Transverse colon (tissue), 4 donors: ENCODE measurements around the gene HOXC9. TPM values are rescaled to one million over a fixed set of nuclear protein-coding genes. Genes with fewer than 3 reads are reported as not detected.

Source experiments
- DNase-seq: peaks from one replicate; pipeline ENCODE4 v3.0.0-alpha.2; 2019
- H3K27ac ChIP-seq, 4 donors: fragments of 200-600 bp; sonication (generic); 2 replicates each; pipeline ENCODE4 v1.5.1; 2016 to 2018; ENCODE audit warnings: inconsistent platforms in 4 of 4
- H3K27me3 ChIP-seq: fragments of 200-600 bp; sonication (generic); 2 replicates; pipeline ENCODE4 v1.5.1; 2017; ENCODE audit warnings: inconsistent platforms
- H3K36me3 ChIP-seq, 4 donors: fragments of 200-600 bp; sonication (generic); 2 replicates each; pipeline ENCODE4 v1.5.1; 2017 to 2019; ENCODE audit warnings: inconsistent platforms in 4 of 4
- H3K4me1 ChIP-seq, 4 donors: fragments of 200-600 bp; sonication (generic); 2 replicates each; pipeline ENCODE4 v1.5.1; 2017 to 2020; ENCODE audit warnings: inconsistent platforms in 4 of 4
- H3K4me3 ChIP-seq, 4 donors: fragments of 200-600 bp; sonication (generic); 1 replicate in 1 of 4; 2 replicates in 3 of 4; pipeline versions ENCODE4 v1.5.1 to v1.6.1; 2017 to 2019; ENCODE audit warnings: inconsistent platforms in 4 of 4
- H3K9me3 ChIP-seq, 2 donors: fragments of 200-600 bp; sonication (generic); 2 replicates each; pipeline ENCODE4 v1.5.1; 2017 to 2019; ENCODE audit warnings: inconsistent platforms in 2 of 2
- CTCF ChIP-seq, 5 experiments: fragments of 200-600 bp in 3 of 5; fragments of 450-650 bp in 2 of 5; sonication (generic) in 3 of 5; IDR thresholded peaks; 1 replicate in 2 of 5; 2 replicates in 3 of 5; pipeline ENCODE4 v1.5.1; 2016 to 2017; ENCODE audit warnings: antibody characterized with exemption in 5 of 5, inconsistent platforms in 3 of 5, mild to moderate bottlenecking in 2 of 5, moderate library complexity in 1 of 5
- EP300 ChIP-seq: sonication (generic); formaldehyde crosslinking; IDR thresholded peaks from one replicate; pipeline ENCODE4 v1.6.1; 2017; ENCODE audit warnings: antibody characterized with exemption, low read depth
- POLR2A ChIP-seq: fragments of 450-650 bp; IDR thresholded peaks from one replicate; pipeline ENCODE4 v1.6.1; 2016; ENCODE audit warnings: antibody characterized with exemption, mild to moderate bottlenecking, moderate library complexity
- POLR2AphosphoS5 ChIP-seq, 3 donors: sonication (generic); formaldehyde crosslinking; IDR thresholded peaks; one replicate each; pipeline ENCODE4 v1.6.1; 2016; ENCODE audit warnings: antibody characterized with exemption in 3 of 3
- WGBS, 2 donors: methylation state at CpG; one replicate each; pipeline ENCODE4 v1.1.5; 2018; ENCODE audit warnings: low coverage in 1 of 2; 5-methylcytosine and 5-hydroxymethylcytosine counted together
- in situ Hi-C, 4 donors: fragments of 200-750 bp; cut with MboI; loops; one replicate each; pipeline versions ENCODE4 v1.15.0 to v1.15.1; 2017; ENCODE audit warnings: low sequenced_read_pairs in 3 of 4, low pct_ligation_motif_present in 1 of 4, low pct_unique_long_range_greater_than_20kb in 1 of 4
- intact Hi-C: fragments of 100-400 bp; cut with DNase I; formaldehyde crosslinking; loops from one replicate; pipeline ENCODE4 v1.15.1; 2023; ENCODE audit warnings: low total_unique reads
- total RNA-seq, 4 donors: library from RNA; depleted of rRNA; stranded (reverse); fragments of >200 nt; gene quantifications; one replicate each; pipeline ENCODE4 v1.1.0, GENCODE V29; 2016

HOXC9 gene
- total RNA-seq, 4 donors from 2014 or later, result not detected

GRCh38 chr12:54019091-54019811, 19.3 kb downstream of the HOXC9 start:
- Histone ChIP-seq H3K9me3 (no peaks in the 10 kb centered on the region), H3K4me3 (no peak overlapping the region), H3K27me3 (peaks cover 100% of the 10 kb centered on the region), H3K4me1 (peaks cover 12 to 33% (median 19%) of the 10 kb centered on the region in 4 donors), H3K27ac (peak overlapping the region in 1 of 4 donors; percentile 63), H3K36me3 (no peaks in the 10 kb centered on the region)
- 40 to 61% methylated on average over 1 to 43 of the region's 43 CpGs for WGBS, 2 donors
- intact Hi-C loops (no loop called here), in situ Hi-C loops (no loop called here)
- no peak for TF ChIP-seq POLR2AphosphoS5 (IDR thresholded peaks at IDR 0.05)
- no peak for DNase-seq

GRCh38 chr12:54019924-54020590, 20.1 kb downstream of the HOXC9 start:
- Histone ChIP-seq H3K4me1 (peaks cover 12 to 28% (median 18%) of the 10 kb centered on the region in 4 donors), H3K9me3 (no peaks in the 10 kb centered on the region), H3K27ac (peak overlapping the region in 1 of 4 donors; percentile 63), H3K4me3 (no peak overlapping the region), H3K27me3 (peaks cover 100% of the 10 kb centered on the region), H3K36me3 (no peaks in the 10 kb centered on the region)
- intact Hi-C loops, result no loop called here
- TF ChIP-seq POLR2A (no peak), EP300 (no peak), CTCF (IDR thresholded peaks at IDR 0.05) (no peak), POLR2AphosphoS5 (IDR thresholded peaks at IDR 0.05) (no peak)
- in situ Hi-C loops, result loop anchor here in 1 of 4 donors (10.0 kb wide), 1 partner anchor 175 kb away; no protein-coding TSS in a partner anchor
- 53 to 60% methylated on average over 5 to 9 of the region's 10 CpGs for WGBS, 2 donors
- no peak for DNase-seq

GRCh38 chr12:54020591-54021405, 20.8 kb downstream of the HOXC9 start:
- DNase-seq, result no peak
- 72 to 74% methylated on average over 12 to 23 of the region's 23 CpGs for WGBS, 2 donors
- in situ Hi-C loops (loop anchor here in 1 of 4 donors (10.0 kb wide), 1 partner anchor 174 kb away; no protein-coding TSS in a partner anchor), intact Hi-C loops (no loop called here)
- Histone ChIP-seq H3K27ac (no peak overlapping the region), H3K9me3 (no peaks in the 10 kb centered on the region), H3K27me3 (peaks cover 100% of the 10 kb centered on the region), H3K36me3 (no peaks in the 10 kb centered on the region), H3K4me1 (peaks cover 12 to 32% (median 16%) of the 10 kb centered on the region in 4 donors), H3K4me3 (no peak overlapping the region)
- no peak for TF ChIP-seq CTCF (IDR thresholded peaks at IDR 0.05)
- TF ChIP-seq EP300, result no peak
- no peak for TF ChIP-seq POLR2AphosphoS5 (IDR thresholded peaks at IDR 0.05)
- TF ChIP-seq POLR2A, result no peak

- intact Hi-C loops, result no loop called here
- WGBS, 2 donors, result 15 to 19% methylated on average over 6 to 16 of the region's 16 CpGs
- H3K27ac ChIP-seq, result no peak overlapping the region
- H3K27me3 ChIP-seq, result peaks cover 100% of the 10 kb centered on the region
- no peak for DNase-seq
- no peak overlapping the region for H3K4me3 ChIP-seq
- H3K9me3 ChIP-seq, result no peaks in the 10 kb centered on the region
- peaks cover 10 to 33% (median 16%) of the 10 kb centered on the region in 4 donors for H3K4me1 ChIP-seq
- in situ Hi-C loops, result loop anchor here in 1 of 4 donors (10.0 kb wide), 1 partner anchor 173 kb away; no protein-coding TSS in a partner anchor
- TF ChIP-seq POLR2AphosphoS5 (IDR thresholded peaks at IDR 0.05) (no peak), POLR2A (no peak), CTCF (IDR thresholded peaks at IDR 0.05) (no peak), EP300 (no peak)
- no peaks in the 10 kb centered on the region for H3K36me3 ChIP-seq
Observed at GRCh38 chr12:54021432-54022013, 21.6 kb downstream of the HOXC9 start.
